GM12875 (cell line): Measurements from ENCODE around the gene CD34.

Experiments
- H3K4me3 ChIP-seq: one replicate; pipeline ENCODE4 v1.5.1; 2011; ENCODE audit warnings: low read depth, low read length, control low read depth
- CTCF ChIP-seq: IDR thresholded peaks from 2 replicates; pipeline ENCODE4 v1.5.1; 2011; ENCODE audit warnings: low read depth, mild to moderate bottlenecking, control low read depth, inconsistent platforms, low read length, moderate library complexity, borderline replicate concordance; ENCODE audit not compliant: insufficient read depth

Gene CD34

GRCh38 chr1:207919523-207920170 lies 8.7 kb upstream of the CD34 start:
- TF ChIP-seq CTCF: no peak

GRCh38 chr1:207918581-207918980 lies 7.7 kb upstream of the CD34 start:
- H3K4me3 ChIP-seq: no peak overlapping the region
- TF ChIP-seq CTCF: no peak

More at GRCh38 chr1:207919523-207920170, 8.7 kb upstream of the CD34 start:
- no peak overlapping the region for H3K4me3 ChIP-seq

- no peak overlapping the region for H3K4me3 ChIP-seq
- no peak for TF ChIP-seq CTCF
These were observed 7.1 kb upstream of the CD34 start for GRCh38 chr1:207918011-207918410.

- H3K4me3 ChIP-seq: no peak overlapping the region
- no peak for TF ChIP-seq CTCF
These were observed 6.2 kb upstream of the CD34 start for GRCh38 chr1:207917080-207917479.

GRCh38 chr1:207913951-207914350 lies 3.0 kb upstream of the CD34 start:
- TF ChIP-seq CTCF: no peak
- no peak overlapping the region for H3K4me3 ChIP-seq

GRCh38 chr1:207911856-207912760 lies 1.2 kb upstream of the CD34 start:
- TF ChIP-seq CTCF: no peak
- no peak overlapping the region for H3K4me3 ChIP-seq
